IMR-90 (cell line): Measurements from ENCODE around the gene SSX2IP.

Experiments used
- BHLHE40 ChIP-seq: fragments of 150-350 bp; IDR thresholded peaks from 2 replicates; pipeline ENCODE4 v1.6.1; 2016; ENCODE audit warnings: mild to moderate bottlenecking, low read depth, low read length
- CEBPB ChIP-seq: IDR thresholded peaks from 2 replicates; pipeline ENCODE4 v1.6.1; 2012; ENCODE audit warnings: low read depth, low read length, improper control_type of control experiment
- CHD1 ChIP-seq: IDR thresholded peaks from 2 replicates; pipeline ENCODE4 v1.6.1; 2012; ENCODE audit warnings: low read depth, low read length, improper control_type of control experiment
- FOS ChIP-seq: fragments of 150-350 bp; IDR thresholded peaks from 2 replicates; pipeline ENCODE4 v1.6.1; 2016; ENCODE audit warnings: low read depth, low read length
- MAFK ChIP-seq: IDR thresholded peaks from 2 replicates; pipeline ENCODE4 v1.6.1; 2012; ENCODE audit warnings: low read depth, low read length, improper control_type of control experiment
- MAZ ChIP-seq: IDR thresholded peaks from 2 replicates; pipeline ENCODE4 v1.6.1; 2012; ENCODE audit warnings: low read depth, mild to moderate bottlenecking, low read length, improper control_type of control experiment, moderate library complexity, borderline replicate concordance
- MXI1 ChIP-seq: IDR thresholded peaks from 2 replicates; pipeline ENCODE4 v1.6.1; 2012; ENCODE audit warnings: low read depth, mild to moderate bottlenecking, low read length, moderate library complexity, borderline replicate concordance
- NFE2L2 ChIP-seq: fragments of 150-350 bp; IDR thresholded peaks from 2 replicates; pipeline ENCODE4 v1.6.1; 2016; ENCODE audit warnings: low read depth, mild to moderate bottlenecking, low read length
- POLR2A ChIP-seq: IDR thresholded peaks from 2 replicates; pipeline ENCODE4 v1.6.1; 2012; ENCODE audit warnings: mild to moderate bottlenecking, low read depth, low read length
- RCOR1 ChIP-seq: IDR thresholded peaks from 2 replicates; pipeline ENCODE4 v1.6.1; 2012; ENCODE audit warnings: mild to moderate bottlenecking, low read length, improper control_type of control experiment; ENCODE audit not compliant: insufficient replicate concordance
- SMC3 ChIP-seq: fragments of 150-350 bp; IDR thresholded peaks from 2 replicates; pipeline ENCODE4 v1.6.1; 2016; ENCODE audit warnings: low read depth, mild to moderate bottlenecking, antibody characterized with exemption, low read length, moderate library complexity
- TF ChIP-seq, protein P1 (sequence below): conservative IDR thresholded peaks from 2 replicates; pipeline ENCODE4 v1.5.1; 2012; ENCODE audit warnings: mild to moderate bottlenecking, low read depth, low read length, improper control_type of control experiment
- TF ChIP-seq, protein P2 (sequence below): fragments of 150-350 bp; IDR thresholded peaks from 2 replicates; pipeline ENCODE4 v1.6.1; 2016; ENCODE audit warnings: low read depth, mild to moderate bottlenecking, low read length, moderate library complexity, borderline replicate concordance

- TF ChIP-seq, protein P1, sequence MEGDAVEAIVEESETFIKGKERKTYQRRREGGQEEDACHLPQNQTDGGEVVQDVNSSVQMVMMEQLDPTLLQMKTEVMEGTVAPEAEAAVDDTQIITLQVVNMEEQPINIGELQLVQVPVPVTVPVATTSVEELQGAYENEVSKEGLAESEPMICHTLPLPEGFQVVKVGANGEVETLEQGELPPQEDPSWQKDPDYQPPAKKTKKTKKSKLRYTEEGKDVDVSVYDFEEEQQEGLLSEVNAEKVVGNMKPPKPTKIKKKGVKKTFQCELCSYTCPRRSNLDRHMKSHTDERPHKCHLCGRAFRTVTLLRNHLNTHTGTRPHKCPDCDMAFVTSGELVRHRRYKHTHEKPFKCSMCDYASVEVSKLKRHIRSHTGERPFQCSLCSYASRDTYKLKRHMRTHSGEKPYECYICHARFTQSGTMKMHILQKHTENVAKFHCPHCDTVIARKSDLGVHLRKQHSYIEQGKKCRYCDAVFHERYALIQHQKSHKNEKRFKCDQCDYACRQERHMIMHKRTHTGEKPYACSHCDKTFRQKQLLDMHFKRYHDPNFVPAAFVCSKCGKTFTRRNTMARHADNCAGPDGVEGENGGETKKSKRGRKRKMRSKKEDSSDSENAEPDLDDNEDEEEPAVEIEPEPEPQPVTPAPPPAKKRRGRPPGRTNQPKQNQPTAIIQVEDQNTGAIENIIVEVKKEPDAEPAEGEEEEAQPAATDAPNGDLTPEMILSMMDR = no peak; the same call in 1 of the 2 replicates
- TF ChIP-seq SMC3 (no peak), BHLHE40 (no peak), CEBPB (no peak), MAFK (no peak), MAZ (no peak), POLR2A (no peak), CHD1 (no peak), MXI1 (no peak), FOS (no peak), NFE2L2 (no peak), RCOR1 (no peak)
- TF ChIP-seq, protein P2, sequence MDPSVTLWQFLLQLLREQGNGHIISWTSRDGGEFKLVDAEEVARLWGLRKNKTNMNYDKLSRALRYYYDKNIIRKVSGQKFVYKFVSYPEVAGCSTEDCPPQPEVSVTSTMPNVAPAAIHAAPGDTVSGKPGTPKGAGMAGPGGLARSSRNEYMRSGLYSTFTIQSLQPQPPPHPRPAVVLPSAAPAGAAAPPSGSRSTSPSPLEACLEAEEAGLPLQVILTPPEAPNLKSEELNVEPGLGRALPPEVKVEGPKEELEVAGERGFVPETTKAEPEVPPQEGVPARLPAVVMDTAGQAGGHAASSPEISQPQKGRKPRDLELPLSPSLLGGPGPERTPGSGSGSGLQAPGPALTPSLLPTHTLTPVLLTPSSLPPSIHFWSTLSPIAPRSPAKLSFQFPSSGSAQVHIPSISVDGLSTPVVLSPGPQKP = no peak
Observed at GRCh38 chr1:84724128-84724860, 34.0 kb upstream of the SSX2IP start.
